Activated T-helper 1 cell treated with anti-CD3 and anti-CD28 coated beads, Interleukin-12 subunit alpha, Interleukin-12 subunit beta, Interleukin-2, Interleukin-4 antibody, amounts not matched to agents 30 ng/mL and 10 ng/mL and 1 ng/mL, durations not matched to agents 14 hours and 24 hours and 36 hours (primary cell): ENCODE results near the gene ITGB3. TPM values are rescaled to one million over a fixed set of nuclear protein-coding genes. Genes with fewer than 3 reads are reported as not detected.

ENCODE experiments used
- DNase-seq: peaks from one replicate; pipeline ENCODE4 v3.0.0; 2021; ENCODE audit warnings: low spot score
- H3K27ac Mint-ChIP-seq: one replicate; pipeline ENCODE4 v1.8.0; 2021; ENCODE audit warnings: mild to moderate bottlenecking, mixed read lengths
- H3K27me3 Mint-ChIP-seq: one replicate; pipeline ENCODE4 v1.8.0; 2022; ENCODE audit warnings: mild to moderate bottlenecking, moderate library complexity, mixed read lengths; ENCODE audit not compliant: insufficient read depth
- H3K36me3 Mint-ChIP-seq: one replicate; pipeline ENCODE4 v1.8.0; 2021; ENCODE audit warnings: low read depth, mixed read lengths
- H3K4me1 Mint-ChIP-seq: one replicate; pipeline ENCODE4 v1.8.0; 2021; ENCODE audit warnings: low read depth, mixed read lengths
- H3K4me3 Mint-ChIP-seq: one replicate; pipeline ENCODE4 v1.8.0; 2021; ENCODE audit warnings: mild to moderate bottlenecking, moderate library complexity, mixed read lengths
- H3K9me3 Mint-ChIP-seq: one replicate; pipeline ENCODE4 v1.8.0; 2021; ENCODE audit warnings: mixed read lengths
- intact Hi-C: fragments of 100-400 bp; cut with micrococcal nuclease; formaldehyde crosslinking; loops from one replicate; pipeline ENCODE4 v1.15.1; 2024
- total RNA-seq: library from RNA; stranded (reverse); gene quantifications from 2 replicates; pipeline ENCODE4 v1.2.3, GENCODE V29; 2022

Gene ITGB3
- total RNA-seq, 1 donor from 2014 or later, result not detected

DNA sequence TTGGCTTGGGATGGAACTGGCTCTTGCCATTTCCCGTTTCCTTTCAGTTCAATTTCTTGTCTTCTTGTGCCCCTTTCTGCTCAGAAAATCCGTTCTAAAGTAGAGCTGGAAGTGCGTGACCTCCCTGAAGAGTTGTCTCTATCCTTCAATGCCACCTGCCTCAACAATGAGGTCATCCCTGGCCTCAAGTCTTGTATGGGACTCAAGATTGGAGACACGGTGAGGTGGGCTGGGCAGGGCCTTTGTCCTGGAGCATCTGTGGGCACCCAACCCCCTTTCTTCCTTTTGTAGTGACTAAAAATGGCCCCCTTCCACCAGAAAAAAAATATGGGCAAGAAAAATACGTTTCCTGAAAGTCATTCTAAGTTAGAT lies 37.2 kb downstream of the ITGB3 start:
- intact Hi-C loops, result no loop called here
- Mint-ChIP-seq H3K27me3 (peaks cover 3% of the 10 kb centered on the region), H3K4me1 (peaks cover 7% of the 10 kb centered on the region)

GRCh38 chr17:47291242-47291873 lies 37.7 kb downstream of the ITGB3 start:
- H3K36me3 Mint-ChIP-seq, result no peaks in the 10 kb centered on the region
- H3K4me1 Mint-ChIP-seq, result peaks cover 4% of the 10 kb centered on the region
- intact Hi-C loops, result no loop called here
- no peak for DNase-seq
- no peak overlapping the region for H3K4me3 Mint-ChIP-seq
- H3K27ac Mint-ChIP-seq, result no peak overlapping the region
- peaks cover 3% of the 10 kb centered on the region for H3K27me3 Mint-ChIP-seq
- H3K9me3 Mint-ChIP-seq, result no peaks in the 10 kb centered on the region

More for the DNA sequence above, 37.2 kb downstream of the ITGB3 start:
- Mint-ChIP-seq H3K36me3 (no peaks in the 10 kb centered on the region), H3K9me3 (no peaks in the 10 kb centered on the region), H3K27ac (no peak overlapping the region), H3K4me3 (no peak overlapping the region)
- DNase-seq, result no peak

- no peak overlapping the region for H3K4me3 Mint-ChIP-seq
- H3K4me1 Mint-ChIP-seq, result no peaks in the 10 kb centered on the region
- intact Hi-C loops, result no loop called here
- H3K9me3 Mint-ChIP-seq, result no peaks in the 10 kb centered on the region
- peaks cover 3% of the 10 kb centered on the region for H3K27me3 Mint-ChIP-seq
- no peaks in the 10 kb centered on the region for H3K36me3 Mint-ChIP-seq
- no peak for DNase-seq
- H3K27ac Mint-ChIP-seq, result no peak overlapping the region
Observed at GRCh38 chr17:47292206-47292605, 38.6 kb downstream of the ITGB3 start.

DNA sequence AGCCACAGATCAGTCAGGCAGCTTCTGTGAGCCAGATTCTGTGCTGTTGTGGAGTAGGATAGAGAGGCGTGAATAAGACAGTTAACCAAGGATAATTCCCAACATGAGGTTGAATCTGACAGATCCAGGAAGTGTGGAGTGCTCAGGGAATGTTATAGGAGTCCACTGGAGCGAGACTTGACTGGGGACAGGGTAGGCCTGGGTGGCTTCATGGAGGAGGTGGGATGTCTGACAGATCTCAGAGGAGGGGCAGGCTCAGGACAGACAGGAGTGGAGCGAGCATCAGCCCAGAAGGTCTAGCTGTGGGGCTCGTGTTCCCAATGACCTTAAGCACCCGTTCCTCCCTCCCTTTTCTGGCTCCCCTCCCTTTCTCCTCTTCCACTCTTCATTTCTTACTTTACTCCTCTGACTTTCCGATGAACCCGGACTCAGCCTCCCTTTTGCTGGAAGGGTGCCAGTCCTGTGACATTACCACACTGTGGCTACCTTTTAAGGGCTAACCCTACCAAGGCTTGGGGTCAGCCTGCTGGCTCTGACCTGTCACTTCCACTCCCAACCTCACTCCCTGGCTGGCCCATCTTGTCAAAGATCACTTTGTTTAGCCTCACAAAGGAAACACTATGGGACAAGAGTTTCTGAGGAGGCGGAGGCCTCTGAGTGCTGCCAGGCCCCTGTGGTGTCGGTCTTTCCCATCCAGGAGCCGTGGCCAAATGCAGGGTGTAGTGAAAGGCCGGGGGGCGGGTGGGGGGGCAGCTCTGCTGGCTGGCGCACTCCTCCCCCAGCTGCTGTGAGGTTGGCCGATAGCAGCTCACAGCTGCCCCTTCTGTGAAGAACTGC lies 41.6 kb downstream of the ITGB3 start:
- Mint-ChIP-seq H3K27ac (no peak overlapping the region), H3K27me3 (peaks cover 4% of the 10 kb centered on the region)
- intact Hi-C loops, result no loop called here

DNA sequence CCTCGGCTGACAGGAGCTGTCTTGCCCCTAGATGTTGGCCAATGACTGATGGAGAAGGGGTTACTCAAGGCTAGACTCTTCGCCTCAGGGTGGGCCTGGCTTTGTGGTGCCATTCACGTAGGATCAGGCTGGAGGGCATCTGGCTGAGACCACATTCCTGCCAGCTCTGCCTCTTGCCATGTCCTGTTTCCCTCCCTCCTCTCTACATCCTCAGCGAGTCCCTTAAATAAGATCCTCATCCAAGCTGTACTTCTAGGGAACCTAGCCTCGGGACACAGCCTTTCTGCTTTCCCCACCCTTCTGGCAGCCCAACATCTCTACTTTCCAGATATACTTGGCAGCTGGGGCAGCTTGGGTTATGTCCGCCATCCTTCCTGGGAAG lies 42.2 kb downstream of the ITGB3 start:
- H3K27ac Mint-ChIP-seq, result no peak overlapping the region
- H3K9me3 Mint-ChIP-seq, result no peaks in the 10 kb centered on the region
- no peaks in the 10 kb centered on the region for H3K36me3 Mint-ChIP-seq
- intact Hi-C loops, result no loop called here
- H3K4me3 Mint-ChIP-seq, result no peak overlapping the region
- no peaks in the 10 kb centered on the region for H3K4me1 Mint-ChIP-seq
- peaks cover 3% of the 10 kb centered on the region for H3K27me3 Mint-ChIP-seq
- DNase-seq, result no peak

More for the DNA sequence above, 41.6 kb downstream of the ITGB3 start:
- H3K9me3 Mint-ChIP-seq, result no peaks in the 10 kb centered on the region
- no peaks in the 10 kb centered on the region for H3K4me1 Mint-ChIP-seq
- no peaks in the 10 kb centered on the region for H3K36me3 Mint-ChIP-seq
- no peak for DNase-seq
- no peak overlapping the region for H3K4me3 Mint-ChIP-seq

GRCh38 chr17:47297661-47298400 lies 44.2 kb downstream of the ITGB3 start:
- intact Hi-C loops, result no loop called here
- Mint-ChIP-seq H3K4me1 (no peaks in the 10 kb centered on the region), H3K4me3 (no peak overlapping the region), H3K9me3 (peaks cover 4% of the 10 kb centered on the region), H3K36me3 (peaks cover 3% of the 10 kb centered on the region), H3K27me3 (peaks cover 7% of the 10 kb centered on the region), H3K27ac (no peak overlapping the region)
- no peak for DNase-seq

DNA sequence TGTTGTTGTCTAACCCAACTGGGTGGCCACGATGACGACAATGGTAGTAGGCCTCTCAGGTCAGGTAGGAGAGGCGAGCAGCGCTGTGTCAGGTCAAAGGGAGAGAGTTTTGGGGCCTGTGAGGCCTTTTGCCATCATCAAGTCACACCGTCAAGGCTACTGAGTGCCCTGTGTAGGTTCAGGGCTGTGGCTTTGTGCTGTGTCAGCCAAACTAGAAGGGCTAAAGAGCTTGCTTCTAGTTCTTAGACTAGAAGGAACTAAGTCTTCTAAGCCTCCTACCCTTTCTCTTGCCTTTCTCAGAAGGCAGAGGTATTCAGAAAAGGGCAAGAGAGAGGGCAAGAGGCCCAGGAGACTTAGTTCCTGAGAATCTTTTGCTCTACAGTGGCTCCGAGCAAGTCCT lies 45.1 kb downstream of the ITGB3 start:
- Mint-ChIP-seq H3K27ac (no peak overlapping the region), H3K36me3 (peaks cover 3% of the 10 kb centered on the region), H3K9me3 (peaks cover 4% of the 10 kb centered on the region), H3K4me1 (no peaks in the 10 kb centered on the region), H3K4me3 (no peak overlapping the region), H3K27me3 (peaks cover 7% of the 10 kb centered on the region)
- intact Hi-C loops, result no loop called here
- DNase-seq, result no peak

DNA sequence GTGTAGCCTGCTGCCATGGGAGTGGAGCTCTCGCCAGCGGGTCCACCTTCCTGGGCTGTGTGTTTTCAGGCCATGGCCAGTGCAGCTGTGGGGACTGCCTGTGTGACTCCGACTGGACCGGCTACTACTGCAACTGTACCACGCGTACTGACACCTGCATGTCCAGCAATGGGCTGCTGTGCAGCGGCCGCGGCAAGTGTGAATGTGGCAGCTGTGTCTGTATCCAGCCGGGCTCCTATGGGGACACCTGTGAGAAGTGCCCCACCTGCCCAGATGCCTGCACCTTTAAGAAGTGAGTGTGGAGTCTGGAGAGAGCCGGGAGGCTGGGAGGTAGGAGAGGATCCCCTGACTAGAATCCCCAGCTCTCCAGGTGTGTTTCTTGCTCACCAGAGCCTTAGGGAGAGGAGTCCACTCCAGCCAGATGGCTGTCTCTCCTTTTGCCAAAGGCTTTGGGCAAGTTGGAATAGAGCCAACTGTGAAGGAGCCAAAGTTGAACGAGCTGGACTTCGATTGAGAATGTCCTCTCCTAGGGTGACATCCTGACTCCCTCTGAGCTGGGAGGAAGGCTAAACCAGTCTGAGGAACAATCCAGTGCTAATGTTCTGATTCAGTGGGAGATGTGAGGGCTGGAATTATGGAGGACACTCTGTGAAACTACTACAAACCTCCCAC lies 45.7 kb downstream of the ITGB3 start:
- intact Hi-C loops, result no loop called here
- Mint-ChIP-seq H3K4me1 (no peaks in the 10 kb centered on the region), H3K36me3 (peaks cover 3% of the 10 kb centered on the region), H3K27me3 (peaks cover 7% of the 10 kb centered on the region), H3K9me3 (peaks cover 4% of the 10 kb centered on the region), H3K4me3 (no peak overlapping the region), H3K27ac (no peak overlapping the region)
- no peak for DNase-seq

DNA sequence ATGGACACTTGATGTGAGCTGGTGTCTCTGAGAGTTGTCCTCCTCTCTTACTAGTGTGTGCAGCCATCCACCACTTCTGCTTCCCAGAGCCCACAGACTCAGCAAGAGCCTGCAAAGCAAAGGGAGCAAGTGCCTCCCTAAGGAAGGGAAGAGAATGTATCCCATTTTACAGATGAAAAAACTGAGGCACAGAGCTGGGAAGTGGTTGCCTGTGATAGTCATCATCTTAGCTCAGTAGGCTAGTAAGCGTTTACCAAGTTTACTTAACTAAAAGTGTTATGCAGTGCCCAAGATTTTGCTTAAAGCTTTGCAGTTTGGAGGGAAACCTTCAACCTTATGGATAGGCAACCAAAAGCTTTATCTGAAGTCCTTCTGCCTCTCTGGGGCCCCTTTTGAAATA lies 47.1 kb downstream of the ITGB3 start:
- Mint-ChIP-seq H3K36me3 (peaks cover 3% of the 10 kb centered on the region), H3K27me3 (peaks cover 7% of the 10 kb centered on the region), H3K9me3 (peaks cover 4% of the 10 kb centered on the region), H3K27ac (no peak overlapping the region), H3K4me3 (no peak overlapping the region), H3K4me1 (peaks cover 8% of the 10 kb centered on the region)
- DNase-seq, result no peak
- intact Hi-C loops, result no loop called here

GRCh38 chr17:47301161-47301560 lies 47.5 kb downstream of the ITGB3 start:
- peaks cover 3% of the 10 kb centered on the region for H3K36me3 Mint-ChIP-seq
- H3K27ac Mint-ChIP-seq, result no peak overlapping the region
- H3K4me1 Mint-ChIP-seq, result peaks cover 13% of the 10 kb centered on the region
- H3K27me3 Mint-ChIP-seq, result peaks cover 7% of the 10 kb centered on the region
- H3K9me3 Mint-ChIP-seq, result peaks cover 4% of the 10 kb centered on the region
- no peak for DNase-seq
- intact Hi-C loops, result no loop called here
- no peak overlapping the region for H3K4me3 Mint-ChIP-seq

DNA sequence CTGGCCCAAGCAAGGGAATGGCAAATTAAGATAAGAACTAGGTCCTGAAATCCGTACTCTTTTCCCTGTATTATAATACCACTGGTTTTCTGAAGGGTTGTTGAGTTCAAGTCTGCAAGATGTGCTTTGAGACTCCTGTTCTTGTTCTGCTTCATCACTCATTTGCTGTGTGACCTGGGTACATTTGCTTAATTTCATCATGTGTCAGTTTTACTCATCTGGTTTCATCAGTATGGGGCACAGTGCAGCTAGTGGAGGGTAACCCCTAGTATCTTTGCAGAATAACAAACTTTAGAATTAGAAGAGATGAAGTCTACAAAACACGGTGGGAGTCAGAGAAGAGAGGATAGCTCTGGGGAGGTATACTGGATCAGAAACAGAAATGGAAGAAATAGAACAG lies 48.2 kb downstream of the ITGB3 start:
- Mint-ChIP-seq H3K4me1 (peaks cover 14% of the 10 kb centered on the region), H3K4me3 (no peak overlapping the region), H3K9me3 (peaks cover 4% of the 10 kb centered on the region), H3K27me3 (peaks cover 7% of the 10 kb centered on the region), H3K36me3 (peaks cover 3% of the 10 kb centered on the region), H3K27ac (no peak overlapping the region)
- no peak for DNase-seq
- intact Hi-C loops, result no loop called here

- H3K36me3 Mint-ChIP-seq, result peaks cover 3% of the 10 kb centered on the region
Observed at GRCh38 chr17:47304186-47304585, 50.6 kb downstream of the ITGB3 start.

More at GRCh38 chr17:47304186-47304585, 50.6 kb downstream of the ITGB3 start:
- intact Hi-C loops, result no loop called here
- Mint-ChIP-seq H3K27ac (no peak overlapping the region), H3K4me3 (no peak overlapping the region), H3K4me1 (peaks cover 14% of the 10 kb centered on the region), H3K9me3 (peaks cover 4% of the 10 kb centered on the region), H3K27me3 (peaks cover 8% of the 10 kb centered on the region)
- no peak for DNase-seq
